K562 treated with DMSO at 1 percent for 24 hours (cell line): ENCODE measurements around the gene GPR21. TPM values are rescaled to one million over a fixed set of nuclear protein-coding genes. Genes with fewer than 3 reads are reported as not detected.

Experiments
- total RNA-seq: library from RNA; unstranded; fragments of 300-600 nt; gene quantifications from 2 replicates; pipeline ENCODE4 v1.2.3, GENCODE V29; 2022; ENCODE audit warnings: low read depth; ENCODE audit not compliant: insufficient read depth

GPR21 gene
- not detected in 2 replicates for total RNA-seq

GRCh38 chr9:123033352-123033751, at the start of gene GPR21:
Gene GPR21, plus strand, starts transcription at chr9:123033667. Its CDS starts 900 bp downstream, at chr9:123034567.

Other genes starting within 250 kb of the GPR21 start
- not detected in 2 replicates for gene OR5C1, start 244.7 kb upstream of the GPR21 start, total RNA-seq
- not detected in 2 replicates for gene OR1K1, start 233.5 kb upstream of the GPR21 start, total RNA-seq
- gene PDCL, start 205.1 kb upstream of the GPR21 start, total RNA-seq, result 13.5 and 14.3 TPM in 2 replicates
- gene RC3H2, start 128.3 kb upstream of the GPR21 start, total RNA-seq, result 13.9 and 14.4 TPM in 2 replicates
- 3.6 and 3.9 TPM in 2 replicates for gene ZBTB6, start 120.3 kb upstream of the GPR21 start, total RNA-seq
- 3.1 and 3.2 TPM in 2 replicates for gene ZBTB26, start 102.2 kb upstream of the GPR21 start, total RNA-seq
- gene RABGAP1, start 92.6 kb upstream of the GPR21 start, total RNA-seq, result 9.8 and 10.6 TPM in 2 replicates
- 33.0 and 49.4 TPM in 2 replicates for gene STRBP, start 234.9 kb downstream of the GPR21 start, total RNA-seq